Breast epithelium (tissue), 4 donors: ENCODE data around the gene AGBL1. TPM values are rescaled to one million over a fixed set of nuclear protein-coding genes. Genes with fewer than 3 reads are reported as not detected.

Source experiments
- DNase-seq, 2 donors: peaks; one replicate each; pipeline ENCODE4 v3.0.0-alpha.2; 2019; ENCODE audit warnings: low spot score in 2 of 2
- H3K27ac ChIP-seq, 2 donors: fragments of 200-600 bp; sonication (generic) in 1 of 2; one replicate each; pipeline ENCODE4 v1.5.1; 2016 to 2019; ENCODE audit warnings: mild to moderate bottlenecking in 1 of 2
- H3K27me3 ChIP-seq, 2 donors: fragments of 200-600 bp; sonication (generic) in 1 of 2; one replicate each; pipeline versions ENCODE4 v1.5.1 to v1.6.0; 2017 to 2019; ENCODE audit warnings: control low read depth in 1 of 2, mild to moderate bottlenecking in 1 of 2
- H3K36me3 ChIP-seq: fragments of 200-600 bp; one replicate; pipeline ENCODE4 v1.5.1; 2019
- H3K4me1 ChIP-seq, 2 donors: fragments of 200-600 bp; sonication (generic); one replicate each; pipeline ENCODE4 v1.5.1; 2016 to 2019; ENCODE audit warnings: control low read depth in 1 of 2
- H3K4me3 ChIP-seq, 3 donors: fragments of 200-600 bp; sonication (generic); 1 replicate in 2 of 3; 2 replicates in 1 of 3; pipeline ENCODE4 v1.5.1; 2016 to 2019; ENCODE audit warnings: mild to moderate bottlenecking in 3 of 3, moderate library complexity in 2 of 3
- H3K9me3 ChIP-seq, 2 donors: fragments of 200-600 bp; sonication (generic) in 1 of 2; one replicate each; pipeline ENCODE4 v1.5.1; 2016 to 2019; ENCODE audit warnings: control low read depth in 1 of 2
- CTCF ChIP-seq, 3 donors: fragments of 450-650 bp; IDR thresholded peaks; one replicate each; pipeline ENCODE4 v1.5.1; 2016 to 2017; ENCODE audit warnings: antibody characterized with exemption in 3 of 3, mild to moderate bottlenecking in 3 of 3, moderate library complexity in 3 of 3
- POLR2A ChIP-seq: fragments of 450-650 bp; IDR thresholded peaks from one replicate; pipeline ENCODE4 v1.6.1; 2016; ENCODE audit warnings: antibody characterized with exemption, mild to moderate bottlenecking, moderate library complexity
- POLR2AphosphoS5 ChIP-seq, 3 donors: sonication (generic); formaldehyde crosslinking; IDR thresholded peaks; one replicate each; pipeline ENCODE4 v1.6.1; 2017; ENCODE audit warnings: antibody characterized with exemption in 3 of 3
- intact Hi-C: fragments of 100-400 bp; cut with DNase I; formaldehyde crosslinking; loops from one replicate; pipeline ENCODE4 v1.15.1; 2023; ENCODE audit warnings: low total_unique reads
- total RNA-seq, 3 donors: library from RNA; depleted of rRNA; stranded (reverse); fragments of >200 nt; gene quantifications; one replicate each; pipeline ENCODE4 v1.1.0, GENCODE V29; 2016

AGBL1 gene
- total RNA-seq, 3 donors from 2014 or later, result not detected

DNA sequence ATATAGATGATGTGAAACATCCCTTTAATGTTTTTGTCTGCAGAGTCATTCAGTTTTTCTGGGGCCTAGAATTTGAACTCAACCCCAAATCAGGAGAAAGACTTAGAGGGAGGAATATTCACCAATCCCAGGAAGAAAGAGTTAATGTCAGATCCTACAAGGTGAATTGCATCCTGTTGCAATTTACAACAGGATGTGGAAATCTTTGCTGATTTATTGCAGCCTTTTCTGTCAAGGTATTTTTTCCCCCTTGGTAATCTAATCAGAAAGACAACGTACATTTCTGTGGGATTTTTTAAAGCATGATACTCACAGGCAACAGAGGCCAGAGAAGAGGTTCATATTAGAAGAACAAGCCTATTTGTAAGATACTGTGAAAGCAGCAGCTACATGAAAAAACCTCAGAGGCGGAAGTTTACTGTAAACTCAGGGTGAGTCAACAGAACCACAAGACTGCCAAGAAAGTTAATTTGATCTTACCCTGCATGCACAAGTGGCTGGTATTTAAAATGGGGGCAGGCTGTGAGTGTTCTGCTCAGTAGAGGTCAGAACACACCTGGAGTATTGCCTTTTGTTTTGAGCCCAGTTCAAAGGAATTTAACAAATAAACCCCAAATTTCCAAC is 531.9 kb downstream of the AGBL1 start:
- H3K36me3 ChIP-seq, result no peaks in the 10 kb centered on the region
- DNase-seq, result no peak
- H3K9me3 ChIP-seq, result no peaks in the 10 kb centered on the region
- no peak overlapping the region for H3K27ac ChIP-seq
- no peaks in the 10 kb centered on the region for H3K4me1 ChIP-seq
- H3K27me3 ChIP-seq, result no peaks in the 10 kb centered on the region
- H3K4me3 ChIP-seq, result no peak overlapping the region
- intact Hi-C loops, result no loop called here
- TF ChIP-seq POLR2A (no peak), POLR2AphosphoS5 (IDR thresholded peaks at IDR 0.05) (no peak), CTCF (IDR thresholded peaks at IDR 0.05) (no peak)

DNA sequence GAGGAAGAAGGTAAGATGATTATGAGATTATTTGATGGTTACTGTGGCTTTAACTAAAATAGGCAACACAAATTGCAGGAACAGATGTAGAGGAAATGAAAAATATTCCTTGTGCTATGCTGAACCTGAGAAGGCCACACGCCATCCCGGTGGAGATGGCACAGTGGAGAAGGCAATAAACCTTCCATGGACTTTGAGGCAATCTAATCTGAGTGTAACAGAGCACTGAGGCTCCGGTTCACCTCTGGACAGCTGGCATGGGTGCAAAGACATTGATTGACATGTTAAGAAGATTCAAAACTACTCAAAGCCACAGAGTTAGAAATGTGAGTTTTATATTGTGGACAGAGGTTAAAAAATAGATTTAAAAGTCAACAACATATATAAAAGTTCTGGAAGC is 535.7 kb downstream of the AGBL1 start:
- Histone ChIP-seq H3K9me3 (no peaks in the 10 kb centered on the region), H3K4me1 (no peaks in the 10 kb centered on the region), H3K27me3 (no peaks in the 10 kb centered on the region), H3K4me3 (no peak overlapping the region), H3K27ac (no peak overlapping the region), H3K36me3 (no peaks in the 10 kb centered on the region)
- intact Hi-C loops, result no loop called here
- TF ChIP-seq POLR2A, result no peak
- TF ChIP-seq POLR2AphosphoS5 (IDR thresholded peaks at IDR 0.05), result no peak
- TF ChIP-seq CTCF (IDR thresholded peaks at IDR 0.05), result no peak
- DNase-seq, result no peak

DNA sequence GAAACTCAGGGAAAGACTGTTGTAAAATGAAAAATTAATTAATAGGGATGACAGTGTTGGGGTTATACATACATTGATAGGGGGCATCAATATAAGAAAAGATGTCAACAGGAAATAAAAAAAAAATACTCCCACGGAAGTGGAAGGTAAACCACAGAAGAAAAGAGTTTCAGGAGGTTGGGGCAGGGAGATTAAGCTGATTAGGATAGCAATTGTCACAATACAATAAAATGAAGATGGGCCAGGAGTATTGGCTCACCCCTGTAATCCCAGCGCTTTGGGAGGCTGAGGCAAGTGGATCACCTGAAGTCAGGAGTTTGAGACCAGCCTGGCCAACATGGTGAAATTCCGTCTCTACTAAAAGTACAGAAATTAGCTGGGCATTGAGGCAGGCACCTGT is 536.1 kb downstream of the AGBL1 start:
- H3K9me3 ChIP-seq, result no peaks in the 10 kb centered on the region
- H3K4me1 ChIP-seq, result no peaks in the 10 kb centered on the region
- H3K36me3 ChIP-seq, result no peaks in the 10 kb centered on the region
- intact Hi-C loops, result no loop called here
- no peak for DNase-seq
- no peaks in the 10 kb centered on the region for H3K27me3 ChIP-seq
- no peak for TF ChIP-seq CTCF (IDR thresholded peaks at IDR 0.05)
- TF ChIP-seq POLR2AphosphoS5 (IDR thresholded peaks at IDR 0.05), result no peak
- TF ChIP-seq POLR2A, result no peak
- H3K4me3 ChIP-seq, result no peak overlapping the region
- no peak overlapping the region for H3K27ac ChIP-seq

DNA sequence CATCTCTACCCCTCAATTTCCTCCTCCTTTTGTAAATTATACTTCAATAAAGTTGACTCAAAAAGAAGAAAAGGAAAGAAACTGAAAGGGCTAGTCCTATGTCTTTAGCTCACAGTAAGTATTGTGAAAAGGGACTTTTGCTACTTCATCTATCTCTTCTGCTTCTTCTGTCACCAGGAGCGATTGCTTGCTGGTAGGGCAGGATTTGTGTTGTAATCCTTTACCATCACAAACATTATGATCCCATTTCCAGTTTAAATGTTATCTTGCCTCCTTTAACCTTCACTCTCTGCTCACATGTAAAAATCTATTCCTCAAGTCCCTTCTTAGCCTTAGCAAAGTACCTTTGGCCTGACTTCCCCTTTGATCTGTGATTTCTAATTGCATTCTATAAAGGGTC is 537.1 kb downstream of the AGBL1 start:
- intact Hi-C loops, result no loop called here
- H3K4me3 ChIP-seq, result no peak overlapping the region
- no peaks in the 10 kb centered on the region for H3K36me3 ChIP-seq
- no peaks in the 10 kb centered on the region for H3K27me3 ChIP-seq
- no peak overlapping the region for H3K27ac ChIP-seq
- no peaks in the 10 kb centered on the region for H3K4me1 ChIP-seq
- no peaks in the 10 kb centered on the region for H3K9me3 ChIP-seq
- TF ChIP-seq POLR2A, result no peak
- no peak for TF ChIP-seq CTCF (IDR thresholded peaks at IDR 0.05)
- no peak for TF ChIP-seq POLR2AphosphoS5 (IDR thresholded peaks at IDR 0.05)
- DNase-seq, result no peak

GRCh38 chr15:86620157-86620556 is 540.5 kb downstream of the AGBL1 start:
- intact Hi-C loops, result no loop called here
- Histone ChIP-seq H3K27ac (no peak overlapping the region), H3K9me3 (no peaks in the 10 kb centered on the region), H3K27me3 (no peaks in the 10 kb centered on the region), H3K36me3 (no peaks in the 10 kb centered on the region), H3K4me1 (no peaks in the 10 kb centered on the region), H3K4me3 (no peak overlapping the region)
- DNase-seq, result no peak
- no peak for TF ChIP-seq CTCF (IDR thresholded peaks at IDR 0.05)
- TF ChIP-seq POLR2A, result no peak
- TF ChIP-seq POLR2AphosphoS5 (IDR thresholded peaks at IDR 0.05), result no peak
